CD4-positive, alpha-beta T cell treated with Interleukin-21 for 1 hour (primary cell): ENCODE results near the gene GNG12.

ENCODE experiments used
- DNase-seq: peaks from one replicate; pipeline ENCODE4 v3.0.0-alpha.2; 2020

The GNG12 gene

GRCh38 chr1:67780637-67781036, 52.6 kb downstream of the GNG12 start:
- DNase-seq: no peak

DNA sequence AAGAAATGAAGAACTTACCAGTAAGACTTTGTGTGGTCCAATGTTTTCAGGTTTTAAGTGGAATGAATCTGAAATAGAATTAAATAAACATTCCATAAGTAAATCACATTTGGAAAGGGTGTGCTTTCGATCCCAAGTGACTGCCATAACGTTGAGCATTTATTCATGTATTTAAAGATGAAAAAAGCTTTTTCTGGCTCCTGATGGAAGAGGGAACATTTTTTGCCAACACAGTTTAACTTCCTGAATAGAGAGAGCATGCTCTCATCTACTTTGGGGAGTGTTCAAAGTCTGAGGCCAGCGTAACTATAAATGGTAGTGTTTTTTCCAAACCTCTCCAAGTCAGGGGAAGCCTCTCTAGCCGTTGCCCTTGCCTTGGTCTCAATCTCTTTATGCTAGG, 55.8 kb downstream of the GNG12 start:
- no peak for DNase-seq

- no peak for DNase-seq
These were observed 56.3 kb downstream of the GNG12 start for GRCh38 chr1:67777016-67777415.

DNA sequence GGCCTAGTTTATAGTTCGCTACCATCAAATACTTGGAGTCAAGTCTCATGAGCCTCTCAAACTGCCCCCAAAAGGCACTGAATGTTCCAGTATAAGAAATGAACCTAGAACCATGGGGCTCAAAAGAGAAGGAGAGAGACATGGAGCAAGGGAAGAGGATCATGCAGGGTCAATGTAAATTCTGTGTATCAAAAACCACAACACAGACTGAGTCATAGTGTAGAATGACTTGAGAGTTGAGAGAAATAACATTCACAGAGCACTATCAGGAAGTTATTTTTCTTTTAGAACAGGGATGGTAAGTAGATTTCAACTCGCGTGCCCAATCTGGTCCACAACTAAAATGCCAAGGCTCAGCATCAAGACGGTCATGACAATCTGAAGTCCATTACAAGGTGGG, 59.8 kb downstream of the GNG12 start:
- DNase-seq: no peak

- no peak for DNase-seq
These were observed 61.5 kb downstream of the GNG12 start for GRCh38 chr1:67771749-67772148.

GRCh38 chr1:67771152-67771551, 62.1 kb downstream of the GNG12 start:
- DNase-seq: no peak

DNA sequence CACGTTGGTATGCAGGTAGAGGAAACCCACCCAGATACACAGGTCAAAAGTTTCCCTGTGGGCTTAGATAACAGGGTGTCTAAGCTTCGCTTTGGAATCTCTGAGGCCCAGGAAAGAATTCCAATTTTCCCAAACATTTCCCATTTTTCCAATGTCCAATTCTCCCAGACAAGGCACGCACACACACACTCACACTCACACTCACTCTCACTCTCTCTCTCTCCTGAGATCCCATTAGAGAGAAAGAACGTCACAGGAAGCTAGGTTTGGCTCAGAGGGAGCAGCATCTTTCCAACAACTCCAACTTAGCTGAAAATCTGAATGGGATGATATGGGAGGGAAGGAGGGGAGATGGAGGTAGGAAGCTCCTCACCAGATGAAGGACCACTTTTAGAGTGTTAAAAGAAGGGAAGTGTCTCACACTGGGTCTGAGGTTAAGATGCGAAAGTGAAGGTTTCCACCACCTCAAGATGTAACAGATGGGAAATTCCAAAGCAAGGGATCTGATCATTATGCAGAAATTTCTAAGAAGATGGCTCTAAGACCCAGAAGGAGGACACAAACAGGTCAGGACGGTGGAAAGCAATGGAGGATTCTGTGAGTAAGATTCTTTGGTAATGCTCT, 63.5 kb downstream of the GNG12 start:
- DNase-seq: no peak

- DNase-seq: no peak
These were observed 64.8 kb downstream of the GNG12 start for GRCh38 chr1:67768480-67768879.

DNA sequence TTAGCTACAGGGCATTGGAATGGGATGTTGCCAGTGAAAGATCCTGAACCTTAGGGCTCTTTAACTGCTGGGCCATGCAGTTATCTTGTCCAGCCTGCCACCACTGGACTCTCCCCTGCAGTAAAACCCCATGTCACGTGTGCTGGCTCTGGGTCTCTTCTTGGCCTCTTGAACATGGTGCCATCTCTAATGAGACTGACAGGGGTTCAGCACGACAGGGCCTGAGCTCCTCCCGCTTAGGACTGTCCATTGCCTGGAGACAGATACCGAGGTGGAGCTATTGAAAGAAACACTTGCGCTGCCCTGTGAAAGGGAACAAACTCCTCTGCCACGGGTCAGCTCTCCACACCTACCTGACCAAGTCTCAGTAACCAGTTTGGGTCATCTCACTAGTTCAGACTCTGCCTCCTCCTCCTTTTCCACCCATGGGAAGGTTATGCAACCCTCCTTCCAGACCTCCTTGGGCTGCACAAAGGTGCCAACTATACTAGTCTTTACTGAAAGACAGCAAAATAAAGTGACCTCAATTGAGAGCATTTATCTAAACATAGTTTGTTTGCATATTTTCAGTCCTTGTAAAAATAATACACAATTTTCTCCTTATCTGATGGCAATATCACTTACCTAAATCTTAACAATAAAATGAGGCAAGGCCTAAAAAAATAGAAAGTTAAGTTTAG, 66.0 kb downstream of the GNG12 start:
- no peak for DNase-seq

GRCh38 chr1:67766141-67766978, 66.9 kb downstream of the GNG12 start:
- peak; percentile 42 for DNase-seq

DNA sequence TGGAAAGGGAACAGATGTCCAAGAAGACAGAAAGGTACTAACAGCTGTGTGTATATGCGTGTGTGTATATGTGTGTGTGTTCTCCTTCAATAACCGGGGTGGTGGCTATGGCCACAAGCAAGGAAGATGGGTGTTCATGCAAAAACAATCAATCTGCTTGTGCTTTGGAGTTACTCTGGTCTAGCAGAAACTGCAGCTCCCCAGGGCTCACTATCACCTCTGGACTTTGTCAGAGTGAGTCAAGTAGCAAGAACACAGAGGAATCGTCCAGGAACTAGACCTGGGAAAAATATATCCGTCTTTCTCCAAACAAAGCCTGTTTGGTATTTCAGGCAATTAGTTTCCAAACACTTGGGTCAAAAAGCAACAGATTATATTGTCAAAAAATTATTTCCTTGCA, 68.6 kb downstream of the GNG12 start:
- no peak for DNase-seq

DNA sequence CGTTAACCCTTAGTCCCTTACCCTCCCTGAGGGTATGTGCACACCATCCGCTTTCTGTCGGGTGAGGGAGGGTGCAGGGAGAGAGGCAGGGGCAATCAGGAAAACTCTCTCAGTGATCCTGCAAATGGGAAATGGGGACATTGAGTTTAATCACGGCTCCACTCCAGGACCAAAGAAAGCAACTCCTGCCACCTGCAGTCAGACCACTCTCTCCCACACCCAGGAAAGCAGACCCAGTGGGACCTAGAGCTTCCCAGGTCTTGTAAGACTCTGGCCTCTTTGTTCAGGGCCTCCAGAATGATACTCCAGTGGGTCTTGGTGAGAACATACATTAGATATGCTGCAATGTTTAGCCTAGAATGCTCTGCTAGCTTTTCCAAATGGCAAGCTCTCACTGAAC, 71.5 kb downstream of the GNG12 start:
- DNase-seq: no peak

- no peak for DNase-seq
These were observed 72.2 kb downstream of the GNG12 start for GRCh38 chr1:67761091-67761490.

DNA sequence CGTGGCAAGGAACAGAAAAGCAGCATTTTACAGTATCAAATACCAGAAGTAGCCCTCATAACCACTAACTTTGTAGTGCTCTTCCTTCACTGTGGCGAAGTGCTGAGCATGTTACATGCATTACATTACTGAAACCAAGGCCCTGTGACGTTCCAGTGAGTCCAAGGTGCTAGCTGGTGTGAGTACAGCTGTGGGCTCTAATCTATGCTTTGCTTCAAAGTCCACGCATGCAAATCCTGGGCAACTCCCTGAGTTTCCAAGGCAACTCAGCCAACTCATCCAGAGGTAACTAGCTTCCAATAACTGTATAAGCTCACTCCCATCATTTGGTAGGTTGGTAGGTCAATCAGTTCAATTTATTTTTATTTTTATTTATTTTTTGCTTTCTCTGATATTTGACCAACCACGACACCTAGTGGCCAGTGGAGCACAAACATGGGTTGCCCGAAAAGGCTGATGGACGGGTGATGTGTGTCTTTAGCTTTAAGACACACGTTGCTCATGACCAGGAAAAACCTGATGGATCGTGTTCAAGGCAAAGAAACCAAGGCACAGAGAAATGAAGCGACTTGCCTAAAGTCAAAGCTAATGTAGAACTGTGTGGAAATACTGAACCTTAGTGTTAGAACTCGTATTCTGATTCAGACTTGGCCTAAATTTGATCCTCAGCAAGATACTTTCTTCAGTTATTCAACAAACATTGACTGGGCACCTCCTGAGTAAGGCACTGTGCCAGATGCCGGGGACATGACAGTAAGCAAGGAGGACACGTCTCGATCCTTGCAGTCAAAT, 73.0 kb downstream of the GNG12 start:
- peak; percentile 55 for DNase-seq

GRCh38 chr1:67759692-67760029, 73.6 kb downstream of the GNG12 start:
- no peak for DNase-seq

DNA sequence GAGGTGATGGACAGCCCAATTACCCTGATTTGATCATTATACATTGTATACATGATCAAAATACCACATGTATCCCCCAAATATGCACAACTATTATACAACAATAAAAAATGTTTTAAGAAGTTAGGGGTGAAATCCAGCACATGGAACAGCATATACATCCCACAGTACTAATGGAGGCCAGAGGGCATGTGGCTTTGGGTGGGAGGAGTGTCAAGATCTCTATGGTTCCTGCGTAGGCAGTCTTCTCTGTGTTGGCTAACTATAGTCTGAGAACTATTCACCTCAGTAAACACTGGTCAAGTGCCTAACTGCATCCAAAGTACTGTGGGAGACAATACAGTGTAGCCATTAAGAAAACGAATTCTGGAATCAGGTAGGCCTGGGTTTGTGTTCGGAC, 74.2 kb downstream of the GNG12 start:
- no peak for DNase-seq

DNA sequence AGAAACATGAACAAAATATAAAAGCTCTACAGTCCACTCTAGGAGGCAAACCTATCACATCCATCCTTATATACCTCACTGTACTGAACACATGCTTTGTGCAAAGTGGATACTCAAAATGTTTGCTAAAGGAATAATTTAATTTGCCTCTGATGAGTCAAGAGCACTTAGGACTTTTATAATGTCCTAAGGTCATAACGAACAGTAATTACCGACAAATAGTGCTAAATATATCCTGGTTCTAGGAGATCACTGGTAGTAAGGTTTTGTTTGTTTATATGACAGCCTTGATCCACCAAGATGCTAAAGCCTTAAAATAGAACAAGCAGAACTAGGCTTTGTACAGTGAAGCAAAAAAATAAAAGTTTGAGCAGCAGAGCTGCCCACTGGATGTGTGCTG, 77.6 kb downstream of the GNG12 start:
- no peak for DNase-seq

GRCh38 chr1:67755160-67755559, 78.1 kb downstream of the GNG12 start:
- no peak for DNase-seq

DNA sequence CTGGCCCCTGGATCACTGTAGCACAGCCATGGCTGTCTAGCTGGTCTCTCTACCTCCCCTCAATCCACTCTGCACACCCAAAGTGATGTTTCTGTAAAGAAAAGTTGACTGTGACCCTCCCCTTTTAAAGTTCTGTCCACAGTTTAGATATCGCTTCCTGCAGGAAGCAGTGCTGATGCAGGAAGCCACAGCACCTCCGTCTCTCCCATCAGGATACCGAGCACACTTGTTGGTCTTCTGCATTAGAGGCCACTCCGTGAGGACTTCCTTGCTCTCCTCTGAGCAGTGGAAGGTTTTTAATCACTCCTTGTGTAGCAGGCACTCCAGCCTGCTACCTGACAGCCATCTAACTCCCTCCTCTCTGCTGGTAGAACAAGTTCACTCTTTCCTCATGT, 78.7 kb downstream of the GNG12 start:
- DNase-seq: no peak

DNA sequence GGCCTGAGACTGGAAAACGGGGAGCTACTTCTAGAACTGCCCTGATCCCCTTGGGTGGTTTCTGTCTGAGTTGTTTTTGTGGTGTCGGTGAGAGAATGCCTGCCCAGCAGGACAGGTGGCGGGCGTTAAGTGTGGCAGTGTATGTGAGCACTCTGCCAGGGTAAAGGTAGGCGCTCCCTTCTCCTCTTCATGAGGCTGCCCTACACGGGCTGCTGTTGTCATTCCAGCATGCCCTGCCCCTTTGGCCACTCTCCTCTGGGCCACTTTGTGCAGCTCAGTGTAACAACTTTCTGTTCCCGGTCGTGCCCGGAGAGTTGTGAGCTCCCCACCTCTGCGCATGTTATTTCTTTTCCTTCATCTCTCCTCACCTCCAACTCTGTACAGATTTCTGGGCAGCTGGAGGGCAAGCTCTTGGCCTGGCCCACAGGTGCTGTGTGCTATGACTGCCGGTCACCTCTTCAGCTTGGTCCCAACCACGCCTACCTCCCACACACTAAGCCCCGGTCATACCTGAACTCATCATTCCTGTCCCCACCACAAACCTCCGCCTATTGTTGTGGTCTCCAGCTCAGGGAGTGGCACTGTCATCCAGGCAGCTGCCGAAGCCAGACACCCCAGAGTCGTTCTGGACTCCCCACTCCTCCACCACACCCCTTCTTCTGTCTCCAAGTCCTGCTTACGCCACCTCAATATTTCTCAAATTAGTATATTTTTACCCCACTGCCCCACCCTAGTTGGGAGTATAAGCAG, 79.3 kb downstream of the GNG12 start:
- no peak for DNase-seq

- DNase-seq: no peak
These were observed 81.0 kb downstream of the GNG12 start for GRCh38 chr1:67752306-67752705.

DNA sequence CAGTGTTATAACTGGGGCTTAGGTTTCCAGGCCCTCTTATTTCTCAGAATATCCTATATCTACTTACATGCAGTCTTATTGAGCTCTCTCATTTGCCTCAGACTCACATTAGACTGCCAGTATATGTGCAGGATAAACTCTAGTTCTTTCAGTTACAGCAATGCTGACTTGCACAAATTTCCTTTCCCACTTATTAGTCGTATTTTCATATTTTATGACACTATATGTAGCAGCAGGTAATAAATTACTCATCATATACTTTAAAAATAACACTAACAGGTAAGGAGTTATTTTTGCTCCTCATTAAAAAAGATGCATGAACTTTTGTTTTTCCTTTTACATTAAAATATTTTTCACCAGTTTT, 82.6 kb downstream of the GNG12 start:
- DNase-seq: no peak
